ENCODE measurements around the gene ZNF792. TPM values are rescaled to one million over a fixed set of nuclear protein-coding genes. Genes with fewer than 3 reads are reported as not detected.
"Not testable (repeated sequence)": the region's sequence is repeated elsewhere in the genome, so short reads cannot be mapped to it uniquely, and the experiment has no call there.

Gene ZNF792
- total RNA-seq, 4 donors from 2014 or later = 2.8 to 6.7 (median 4.7) TPM

DNA sequence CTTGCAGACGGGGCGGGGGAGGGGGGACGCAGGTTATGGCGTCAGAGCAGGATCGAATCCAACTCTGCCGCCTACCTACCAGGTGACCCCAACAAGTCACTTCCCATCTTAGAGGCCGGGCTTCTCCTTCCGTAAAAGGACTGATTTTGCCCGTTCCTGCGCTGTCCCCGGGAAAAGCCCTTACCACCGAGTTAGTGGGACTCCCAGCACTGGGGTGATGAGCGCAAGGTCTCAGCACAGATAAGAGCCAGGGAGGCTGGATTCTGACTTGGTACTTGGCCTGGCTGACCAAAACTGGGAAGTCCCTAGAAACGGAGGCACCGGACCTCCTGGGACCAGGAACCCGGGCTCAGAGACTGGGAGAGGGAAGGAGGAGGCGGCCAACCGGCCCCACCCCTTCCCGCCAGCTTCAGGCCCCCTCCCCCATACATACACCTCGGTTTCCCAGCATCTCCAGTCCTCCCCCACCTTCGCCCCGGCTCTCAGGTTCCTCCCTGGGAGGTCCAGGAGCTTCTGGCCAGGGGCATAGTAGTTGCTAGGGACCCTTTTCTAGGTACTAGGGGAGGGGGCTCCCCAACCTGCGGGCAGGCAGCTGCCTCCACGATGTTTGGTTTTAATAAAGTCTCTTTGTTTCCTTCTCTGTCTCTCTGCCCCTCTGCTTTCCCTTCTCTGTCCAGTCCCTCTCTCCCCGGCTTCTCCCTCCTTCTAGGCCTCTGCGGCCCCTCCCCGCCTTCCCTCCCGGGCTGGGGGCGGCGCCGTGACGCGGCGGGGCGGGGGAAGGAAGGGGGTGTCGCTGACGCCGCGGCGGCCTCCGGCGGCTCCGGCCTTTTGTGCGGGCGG, 35.7 kb upstream of the ZNF792 start, which contains the start of gene GRAMD1A:
GRAMD1A (plus strand) TSS at position 826 of the 840 bp plus-strand sequence. CDS start 156 bp downstream, outside the sequence.
- 1 to 2% methylated on average over 41 of the region's 45 CpGs for WGBS, 2 donors
- TF ChIP-seq CTCF (IDR thresholded peaks at IDR 0.05) = no peak
- TF ChIP-seq POLR2A (IDR thresholded peaks at IDR 0.05) = no peak

GRCh38 chr19:34998777-34999497, 34.9 kb upstream of the ZNF792 start:
- TF ChIP-seq CTCF (IDR thresholded peaks at IDR 0.05) (no peak), POLR2A (IDR thresholded peaks at IDR 0.05) (no peak)
- DNase-seq (ENCODE audit: low spot score in 2 of 2) = no peak
- intact Hi-C loops (cut with DNase I; ENCODE audit: low total_unique reads) = no loop called here
- H3K4me3 ChIP-seq (ENCODE audit: low read depth, poor library complexity, severe bottlenecking) = peak overlapping the region; percentile 67
- WGBS, 2 donors = 57 to 61% methylated on average over 13 of the region's 13 CpGs

More for the DNA sequence above, 35.7 kb upstream of the ZNF792 start, which contains the start of gene GRAMD1A:
- H3K4me3 ChIP-seq (ENCODE audit: low read depth, poor library complexity, severe bottlenecking) = peak within 1 kb of the TSS; percentile 67
- peak; percentile 76 to 96 for DNase-seq (ENCODE audit: low spot score in 2 of 2)
- intact Hi-C loops (cut with DNase I; ENCODE audit: low total_unique reads) = no loop called here

DNA sequence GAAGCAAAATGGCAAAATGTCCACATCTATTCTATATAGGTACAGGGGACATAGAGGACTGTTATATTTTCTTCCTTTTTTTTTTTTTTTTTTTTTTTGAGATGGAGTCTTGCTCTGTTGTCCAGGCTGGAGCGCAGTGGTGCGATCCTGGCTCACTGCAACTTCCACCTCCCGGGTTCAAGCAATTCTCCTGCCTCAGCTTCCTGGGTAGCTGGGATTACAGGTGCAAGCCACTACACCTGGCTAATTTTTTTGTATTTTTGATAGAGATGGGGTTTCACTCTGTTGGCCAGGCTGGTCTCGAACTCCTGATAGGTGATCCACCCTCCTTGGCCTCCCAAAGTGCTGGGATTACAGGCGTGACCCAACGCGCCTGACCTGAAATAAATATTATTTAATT, 34.2 kb upstream of the ZNF792 start:
- intact Hi-C loops (cut with DNase I; ENCODE audit: low total_unique reads); H3K4me3 ChIP-seq (ENCODE audit: low read depth, poor library complexity, severe bottlenecking); DNase-seq (ENCODE audit: low spot score in 2 of 2): not testable (repeated sequence)
- WGBS, 2 donors = 93 to 94% methylated on average over 7 of the region's 7 CpGs

GRCh38 chr19:34997071-34997617, 33.1 kb upstream of the ZNF792 start:
- WGBS, 2 donors = 65 to 82% methylated on average over 8 of the region's 8 CpGs
- no peak overlapping the region for H3K4me3 ChIP-seq (ENCODE audit: low read depth, poor library complexity, severe bottlenecking)
- intact Hi-C loops (cut with DNase I; ENCODE audit: low total_unique reads) = no loop called here
- TF ChIP-seq CTCF (IDR thresholded peaks at IDR 0.05) (no peak), POLR2A (IDR thresholded peaks at IDR 0.05) (no peak)
- DNase-seq (ENCODE audit: low spot score in 2 of 2) = no peak

DNA sequence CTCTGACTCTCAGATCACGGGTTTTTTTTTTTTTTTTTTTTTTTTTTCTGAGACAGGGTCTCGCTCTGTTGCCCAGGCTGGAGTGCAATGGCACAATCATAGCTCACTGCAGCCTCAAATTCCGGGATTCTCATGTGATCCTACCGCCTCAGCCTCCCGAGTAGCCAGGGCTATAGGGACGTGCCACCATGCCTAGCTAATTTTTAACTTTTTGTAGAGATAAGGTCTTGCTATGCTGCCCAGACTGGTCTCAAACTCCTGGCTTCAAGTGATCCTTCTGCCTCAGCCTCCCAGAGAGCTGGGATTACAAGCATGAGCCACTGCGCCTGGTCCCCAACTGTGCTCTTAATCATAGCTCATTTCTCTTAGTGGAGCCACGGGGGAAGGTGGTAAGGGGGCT, 31.5 kb upstream of the ZNF792 start:
- 94 to 95% methylated on average over 8 of the region's 8 CpGs for WGBS, 2 donors
- H3K4me3 ChIP-seq (ENCODE audit: low read depth, poor library complexity, severe bottlenecking) = no peak overlapping the region
- DNase-seq (ENCODE audit: low spot score in 2 of 2) = no peak
- intact Hi-C loops (cut with DNase I; ENCODE audit: low total_unique reads) = no loop called here
- TF ChIP-seq POLR2A (IDR thresholded peaks at IDR 0.05) (no peak), CTCF (IDR thresholded peaks at IDR 0.05) (no peak)
